HG02840 (cell line): ENCODE measurements around the gene PCGF3.

Source experiments
- ATAC-seq: cut with Tn5 transposase; IDR thresholded peaks from one replicate; pipeline ENCODE4 v1.9.1; 2021; ENCODE audit warnings: mild to moderate bottlenecking, moderate library complexity, moderate number of reproducible peaks; ENCODE audit not compliant: unreplicated experiment, low FRiP score

The PCGF3 gene

GRCh38 chr4:814312-814850, 108.7 kb downstream of the PCGF3 start:
- no peak for ATAC-seq

- no peak for ATAC-seq
Observed at GRCh38 chr4:815464-816146, 110.0 kb downstream of the PCGF3 start.

GRCh38 chr4:818106-818921, 112.7 kb downstream of the PCGF3 start:
- no peak for ATAC-seq

GRCh38 chr4:819401-820229, 114.0 kb downstream of the PCGF3 start:
- no peak for ATAC-seq
